Panc1 (cell line): ENCODE data around the gene S100A12. TPM values are rescaled to one million over a fixed set of nuclear protein-coding genes. Genes with fewer than 3 reads are reported as not detected.

ENCODE experiments used
- ATAC-seq: fragments of 200-7000 bp; cut with Tn5 transposase; 2 replicates; pipeline ENCODE4 v1.9.1; 2020; ENCODE audit warnings: mild to moderate bottlenecking, moderate library complexity
- BruUV-seq: library from RNA; stranded (reverse); fragments of 400-500 nt; replicated peaks from 2 replicates; lab custom pipeline; 2021; lab: Mats Ljungman, UMichigan
- CTCF ChIA-PET: fragments of 300-600 bp; sonication (Branson Sonifier 250); formaldehyde crosslinking; loops from one replicate; lab custom pipeline; 2022; ENCODE audit warnings: antibody characterized with exemption; lab: Charles Lee
- POLR2A ChIA-PET: fragments of 300-600 bp; sonication (Branson Sonifier 250); formaldehyde crosslinking; loops from one replicate; lab custom pipeline; 2022; ENCODE audit warnings: antibody characterized with exemption; lab: Charles Lee
- DNase-seq: peaks from one replicate; pipeline ENCODE4 v3.0.0-alpha.2; 2010; ENCODE audit warnings: low read depth, low spot score
- H3K27ac ChIP-seq: 2 replicates; pipeline ENCODE4 v1.5.1; 2011; ENCODE audit warnings: mild to moderate bottlenecking, low read length, inconsistent platforms
- H3K27me3 ChIP-seq: fragments of 200-500 bp; sonication (Bioruptor generic); 2 replicates; pipeline ENCODE4 v1.6.0; 2014; ENCODE audit warnings: low read length, inconsistent platforms; ENCODE audit not compliant: control insufficient read depth, insufficient read depth
- H3K36me3 ChIP-seq: fragments of 200-500 bp; sonication (Bioruptor generic); 2 replicates; pipeline ENCODE4 v1.5.1; 2014; ENCODE audit warnings: inconsistent platforms, mild to moderate bottlenecking, low read length, moderate library complexity; ENCODE audit not compliant: control insufficient read depth, insufficient read depth
- H3K4me1 ChIP-seq: 2 replicates; pipeline ENCODE4 v1.5.1; 2011; ENCODE audit warnings: inconsistent platforms, mild to moderate bottlenecking, low read length, moderate library complexity; ENCODE audit not compliant: control insufficient read depth, insufficient read depth
- H3K4me3 ChIP-seq, 2 experiments: 2 replicates each; pipeline ENCODE4 v1.5.1; 2011 to 2012; ENCODE audit warnings: low read depth in 2 of 2, low read length in 2 of 2, mild to moderate bottlenecking in 2 of 2, inconsistent platforms in 1 of 2, moderate library complexity in 1 of 2
- H3K9me3 ChIP-seq: fragments of 200-500 bp; sonication (Bioruptor generic); 2 replicates; pipeline ENCODE4 v1.5.1; 2014; ENCODE audit warnings: low read depth, mild to moderate bottlenecking, inconsistent platforms, low read length, moderate library complexity; ENCODE audit not compliant: control insufficient read depth, insufficient read depth
- POLR2AphosphoS5 ChIP-seq: IDR thresholded peaks from 2 replicates; pipeline ENCODE4 v1.6.1; 2012; ENCODE audit warnings: mild to moderate bottlenecking, low read depth, low read length, moderate library complexity
- SIN3A ChIP-seq: IDR thresholded peaks from 2 replicates; pipeline ENCODE4 v1.6.1; 2012; ENCODE audit warnings: low read depth, mild to moderate bottlenecking, low read length, moderate library complexity, borderline replicate concordance; ENCODE audit not compliant: insufficient read depth
- TCF7L2 ChIP-seq: IDR thresholded peaks from 2 replicates; pipeline ENCODE4 v1.6.1; 2011; ENCODE audit warnings: mild to moderate bottlenecking, low read depth, low read length, inconsistent platforms
- in situ Hi-C: cut with HindIII; loops from 2 replicates; pipeline ENCODE4 v1.10.0; 2016; ENCODE audit warnings: low sequenced_read_pairs, low pct_unique_long_range_greater_than_20kb
- intact Hi-C: fragments of 100-400 bp; cut with micrococcal nuclease; formaldehyde crosslinking; loops from one replicate; pipeline ENCODE4 v1.10.0; 2022; ENCODE audit not compliant: unreplicated experiment
- total RNA-seq: library from RNA; stranded (reverse); gene quantifications from one replicate; pipeline ENCODE4 v1.2.1, GENCODE V29; 2021; ENCODE audit not compliant: unreplicated experiment
- TF ChIP-seq, protein P1 (sequence below): fragments of 450-650 bp; IDR thresholded peaks from 2 replicates; pipeline ENCODE4 v1.5.1; 2017; ENCODE audit warnings: mild to moderate bottlenecking
- TF ChIP-seq, protein P2 (sequence below), 2 experiments: IDR thresholded peaks; 2 replicates each; pipeline ENCODE4 v1.6.1; 2011 to 2012; ENCODE audit warnings: low read depth in 2 of 2, control low read depth in 1 of 2, low read length in 1 of 2, mild to moderate bottlenecking in 1 of 2, moderate library complexity in 1 of 2; ENCODE audit not compliant: insufficient read depth in 1 of 2

Gene S100A12
- total RNA-seq, 1 experiment from 2014 or later, result not detected

DNA sequence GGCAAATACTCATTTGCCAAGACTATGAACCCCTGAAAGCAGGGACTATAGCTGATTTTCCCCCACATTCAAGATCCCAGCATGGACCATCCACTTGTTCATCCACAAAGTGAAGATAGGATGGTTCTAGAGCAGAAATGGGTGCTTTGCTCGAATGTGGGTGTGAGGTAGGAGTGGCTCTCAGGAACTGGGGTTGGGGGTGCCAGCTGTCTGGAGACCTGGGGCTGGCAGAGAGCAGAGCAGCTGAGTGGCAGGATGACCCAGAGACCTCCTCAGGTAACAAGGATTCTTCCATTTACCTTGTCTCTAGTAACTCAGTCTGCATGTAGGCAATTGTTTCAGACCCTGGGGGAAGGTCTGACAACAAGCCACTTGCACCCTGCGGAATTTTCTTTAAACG, 11.8 kb downstream of the S100A12 start:
- intact Hi-C loops (no loop called here), in situ Hi-C loops (loop anchor here (25.0 kb wide), 1 partner anchor 249 kb away; the partner anchor contains the start of genes S100A14 and S100A16)
- no peaks in the 10 kb centered on the region for H3K4me1 ChIP-seq
- POLR2A ChIA-PET, result no interaction called here
- H3K4me3 ChIP-seq, result no peak overlapping the region
- no peaks in the 10 kb centered on the region for H3K36me3 ChIP-seq
- no peak for DNase-seq
- CTCF ChIA-PET, result interaction anchor here (0.5 to 0.7 kb wide), 2 partner anchors 102 to 364 kb away, joined by 8 to 9 read pairs; partner anchors contain the start of gene INTS3
- no peak for TF ChIP-seq POLR2AphosphoS5
- TF ChIP-seq, protein P1, sequence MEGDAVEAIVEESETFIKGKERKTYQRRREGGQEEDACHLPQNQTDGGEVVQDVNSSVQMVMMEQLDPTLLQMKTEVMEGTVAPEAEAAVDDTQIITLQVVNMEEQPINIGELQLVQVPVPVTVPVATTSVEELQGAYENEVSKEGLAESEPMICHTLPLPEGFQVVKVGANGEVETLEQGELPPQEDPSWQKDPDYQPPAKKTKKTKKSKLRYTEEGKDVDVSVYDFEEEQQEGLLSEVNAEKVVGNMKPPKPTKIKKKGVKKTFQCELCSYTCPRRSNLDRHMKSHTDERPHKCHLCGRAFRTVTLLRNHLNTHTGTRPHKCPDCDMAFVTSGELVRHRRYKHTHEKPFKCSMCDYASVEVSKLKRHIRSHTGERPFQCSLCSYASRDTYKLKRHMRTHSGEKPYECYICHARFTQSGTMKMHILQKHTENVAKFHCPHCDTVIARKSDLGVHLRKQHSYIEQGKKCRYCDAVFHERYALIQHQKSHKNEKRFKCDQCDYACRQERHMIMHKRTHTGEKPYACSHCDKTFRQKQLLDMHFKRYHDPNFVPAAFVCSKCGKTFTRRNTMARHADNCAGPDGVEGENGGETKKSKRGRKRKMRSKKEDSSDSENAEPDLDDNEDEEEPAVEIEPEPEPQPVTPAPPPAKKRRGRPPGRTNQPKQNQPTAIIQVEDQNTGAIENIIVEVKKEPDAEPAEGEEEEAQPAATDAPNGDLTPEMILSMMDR, result no peak
- TF ChIP-seq TCF7L2, result no peak
- TF ChIP-seq SIN3A, result no peak
- TF ChIP-seq, protein P2, sequence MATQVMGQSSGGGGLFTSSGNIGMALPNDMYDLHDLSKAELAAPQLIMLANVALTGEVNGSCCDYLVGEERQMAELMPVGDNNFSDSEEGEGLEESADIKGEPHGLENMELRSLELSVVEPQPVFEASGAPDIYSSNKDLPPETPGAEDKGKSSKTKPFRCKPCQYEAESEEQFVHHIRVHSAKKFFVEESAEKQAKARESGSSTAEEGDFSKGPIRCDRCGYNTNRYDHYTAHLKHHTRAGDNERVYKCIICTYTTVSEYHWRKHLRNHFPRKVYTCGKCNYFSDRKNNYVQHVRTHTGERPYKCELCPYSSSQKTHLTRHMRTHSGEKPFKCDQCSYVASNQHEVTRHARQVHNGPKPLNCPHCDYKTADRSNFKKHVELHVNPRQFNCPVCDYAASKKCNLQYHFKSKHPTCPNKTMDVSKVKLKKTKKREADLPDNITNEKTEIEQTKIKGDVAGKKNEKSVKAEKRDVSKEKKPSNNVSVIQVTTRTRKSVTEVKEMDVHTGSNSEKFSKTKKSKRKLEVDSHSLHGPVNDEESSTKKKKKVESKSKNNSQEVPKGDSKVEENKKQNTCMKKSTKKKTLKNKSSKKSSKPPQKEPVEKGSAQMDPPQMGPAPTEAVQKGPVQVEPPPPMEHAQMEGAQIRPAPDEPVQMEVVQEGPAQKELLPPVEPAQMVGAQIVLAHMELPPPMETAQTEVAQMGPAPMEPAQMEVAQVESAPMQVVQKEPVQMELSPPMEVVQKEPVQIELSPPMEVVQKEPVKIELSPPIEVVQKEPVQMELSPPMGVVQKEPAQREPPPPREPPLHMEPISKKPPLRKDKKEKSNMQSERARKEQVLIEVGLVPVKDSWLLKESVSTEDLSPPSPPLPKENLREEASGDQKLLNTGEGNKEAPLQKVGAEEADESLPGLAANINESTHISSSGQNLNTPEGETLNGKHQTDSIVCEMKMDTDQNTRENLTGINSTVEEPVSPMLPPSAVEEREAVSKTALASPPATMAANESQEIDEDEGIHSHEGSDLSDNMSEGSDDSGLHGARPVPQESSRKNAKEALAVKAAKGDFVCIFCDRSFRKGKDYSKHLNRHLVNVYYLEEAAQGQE (IDR thresholded peaks at IDR 0.05; ENCODE audit: insufficient read depth in 1 of 2, low read depth in 2 of 2, low read length in 1 of 2), result no peak
- H3K9me3 ChIP-seq, result no peaks in the 10 kb centered on the region
- H3K27ac ChIP-seq, result no peak overlapping the region
- H3K27me3 ChIP-seq, result no peaks in the 10 kb centered on the region
- no peak for ATAC-seq
- no TSS peak for BruUV-seq

DNA sequence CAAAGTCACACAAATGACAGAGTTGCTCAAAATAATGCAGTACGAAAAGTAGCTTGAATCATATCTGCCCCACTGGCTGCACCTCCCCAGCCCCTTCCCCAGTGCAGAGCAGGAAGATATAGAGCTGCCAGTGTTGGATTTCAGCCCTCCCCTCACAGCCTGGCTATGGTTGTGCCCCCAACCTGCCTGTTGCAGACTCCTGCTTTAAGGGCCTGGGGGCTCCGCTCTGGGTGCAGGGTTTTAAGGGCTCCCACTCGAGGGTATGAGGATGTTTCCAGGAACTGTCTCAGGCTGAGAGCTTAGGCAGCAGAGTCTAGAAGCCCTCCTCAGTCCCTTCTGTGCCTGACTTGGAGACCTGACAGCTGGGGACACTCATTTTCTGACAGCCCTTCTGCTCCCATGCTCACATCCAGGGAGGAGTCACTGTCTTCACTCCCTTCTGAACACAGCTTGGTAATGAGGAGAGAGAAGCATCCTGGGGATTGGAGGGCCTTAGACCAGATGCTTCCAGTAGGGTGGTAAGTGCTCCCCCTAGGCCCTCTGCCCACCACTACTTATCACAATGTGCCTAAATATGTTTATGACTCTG, 13.1 kb downstream of the S100A12 start:
- POLR2A ChIA-PET, result no interaction called here

More for the DNA sequence above, 13.1 kb downstream of the S100A12 start:
- no TSS peak for BruUV-seq
- Histone ChIP-seq H3K27me3 (no peaks in the 10 kb centered on the region), H3K36me3 (no peaks in the 10 kb centered on the region), H3K27ac (no peak overlapping the region), H3K4me1 (no peaks in the 10 kb centered on the region), H3K9me3 (no peaks in the 10 kb centered on the region), H3K4me3 (no peak overlapping the region)
- no peak for DNase-seq
- CTCF ChIA-PET, result interaction anchor here (0.7 kb wide), 1 partner anchor 188 kb away, joined by 4 read pairs; no protein-coding TSS in a partner anchor
- in situ Hi-C loops, result loop anchor here (25.0 kb wide), 1 partner anchor 250 kb away; the partner anchor contains the start of genes S100A14 and S100A16
- no peak for ATAC-seq
- TF ChIP-seq, protein P1, result no peak
- intact Hi-C loops, result no loop called here
